GM12873 (cell line): Measurements from ENCODE around the gene KCNQ5.

Experiments used
- TF ChIP-seq, protein P1 (sequence below): IDR thresholded peaks from 2 replicates; pipeline ENCODE4 v1.5.1; 2012; ENCODE audit warnings: low read depth, mild to moderate bottlenecking, moderate library complexity, low read length, control low read depth; ENCODE audit not compliant: insufficient read depth; ENCODE audit errors: missing control alignments

KCNQ5 gene

DNA sequence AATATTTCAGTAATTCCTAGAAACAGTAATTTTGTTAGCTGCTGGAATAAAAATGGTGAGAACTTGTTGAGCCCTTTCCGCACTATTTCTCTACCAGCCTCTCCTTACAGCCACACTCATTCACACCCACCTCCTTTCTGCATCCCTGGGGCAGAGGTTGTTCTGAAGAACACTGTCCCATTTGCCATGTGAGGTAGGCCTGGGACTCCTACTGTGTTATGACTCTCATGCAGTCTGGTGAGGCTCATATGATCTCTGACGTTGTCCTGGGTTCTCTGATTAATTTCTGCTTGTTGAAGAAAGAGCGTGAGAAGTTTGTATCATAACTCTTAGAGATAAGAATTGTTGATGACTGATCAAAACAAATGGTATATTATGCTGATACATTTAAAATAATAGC, 4.1 kb upstream of the KCNQ5 start:
- TF ChIP-seq, protein P1, sequence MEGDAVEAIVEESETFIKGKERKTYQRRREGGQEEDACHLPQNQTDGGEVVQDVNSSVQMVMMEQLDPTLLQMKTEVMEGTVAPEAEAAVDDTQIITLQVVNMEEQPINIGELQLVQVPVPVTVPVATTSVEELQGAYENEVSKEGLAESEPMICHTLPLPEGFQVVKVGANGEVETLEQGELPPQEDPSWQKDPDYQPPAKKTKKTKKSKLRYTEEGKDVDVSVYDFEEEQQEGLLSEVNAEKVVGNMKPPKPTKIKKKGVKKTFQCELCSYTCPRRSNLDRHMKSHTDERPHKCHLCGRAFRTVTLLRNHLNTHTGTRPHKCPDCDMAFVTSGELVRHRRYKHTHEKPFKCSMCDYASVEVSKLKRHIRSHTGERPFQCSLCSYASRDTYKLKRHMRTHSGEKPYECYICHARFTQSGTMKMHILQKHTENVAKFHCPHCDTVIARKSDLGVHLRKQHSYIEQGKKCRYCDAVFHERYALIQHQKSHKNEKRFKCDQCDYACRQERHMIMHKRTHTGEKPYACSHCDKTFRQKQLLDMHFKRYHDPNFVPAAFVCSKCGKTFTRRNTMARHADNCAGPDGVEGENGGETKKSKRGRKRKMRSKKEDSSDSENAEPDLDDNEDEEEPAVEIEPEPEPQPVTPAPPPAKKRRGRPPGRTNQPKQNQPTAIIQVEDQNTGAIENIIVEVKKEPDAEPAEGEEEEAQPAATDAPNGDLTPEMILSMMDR, result no peak

DNA sequence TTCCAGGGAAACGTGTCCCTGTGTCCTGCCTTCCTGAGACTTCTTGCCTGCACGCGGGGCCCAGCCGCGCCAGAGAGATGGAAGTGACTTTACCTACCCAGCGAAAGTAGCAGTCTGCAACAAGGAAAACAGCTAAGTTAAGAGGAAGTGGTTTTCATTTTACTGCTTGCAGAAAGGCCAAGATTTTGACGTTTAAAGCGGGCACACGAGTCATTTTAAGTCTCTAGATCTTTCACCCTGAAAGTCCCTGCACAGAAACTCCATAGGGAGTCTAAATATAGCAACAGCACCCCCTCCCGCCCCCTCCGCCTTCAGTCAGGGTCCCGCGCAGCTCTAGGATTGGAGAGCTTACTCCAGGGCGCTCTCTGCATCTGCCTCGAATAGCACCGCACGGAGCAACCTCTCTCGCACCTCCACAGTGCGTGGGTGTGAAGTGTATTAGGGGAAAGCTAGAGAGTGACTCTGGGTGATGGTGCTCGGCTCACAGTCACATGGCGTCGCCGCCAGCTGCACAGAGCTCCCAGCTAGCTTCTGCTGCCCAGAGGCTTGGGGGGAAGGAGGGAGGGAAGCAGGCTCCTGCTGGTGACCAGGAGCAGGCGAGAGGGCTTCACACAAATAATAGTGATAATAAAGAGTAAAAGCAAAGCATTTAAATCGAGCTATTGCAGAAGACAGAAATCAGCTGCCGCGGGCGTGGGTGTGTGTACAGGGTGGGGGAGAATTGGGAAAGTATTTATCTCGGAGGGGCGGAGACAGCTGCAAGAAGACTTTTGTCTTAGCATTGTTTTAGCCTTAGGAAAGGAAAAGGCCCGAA, 1.8 kb upstream of the KCNQ5 start:
- TF ChIP-seq, protein P1, result no peak

DNA sequence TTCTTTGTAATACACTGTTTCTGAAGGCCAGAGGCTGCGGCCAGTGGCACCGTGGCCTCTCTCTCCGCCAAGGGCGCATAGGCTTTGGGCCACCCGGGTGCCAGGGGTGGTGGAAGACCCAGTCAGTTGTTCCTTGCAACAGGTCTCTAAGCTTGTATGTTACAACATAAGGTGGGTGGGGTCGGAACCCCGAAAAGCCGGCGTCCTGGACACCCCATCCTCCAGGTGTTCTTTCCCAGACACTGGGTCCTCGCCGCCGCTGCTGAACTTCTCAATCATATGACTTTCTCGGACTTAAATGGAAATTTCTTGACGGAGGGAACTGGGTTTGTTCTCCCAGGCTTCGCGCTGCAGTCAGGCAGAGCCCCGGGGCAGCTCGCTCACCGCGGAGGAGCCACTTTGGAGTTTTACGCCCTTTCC, 983 bp upstream of the KCNQ5 start:
- TF ChIP-seq, protein P1, result no peak

DNA sequence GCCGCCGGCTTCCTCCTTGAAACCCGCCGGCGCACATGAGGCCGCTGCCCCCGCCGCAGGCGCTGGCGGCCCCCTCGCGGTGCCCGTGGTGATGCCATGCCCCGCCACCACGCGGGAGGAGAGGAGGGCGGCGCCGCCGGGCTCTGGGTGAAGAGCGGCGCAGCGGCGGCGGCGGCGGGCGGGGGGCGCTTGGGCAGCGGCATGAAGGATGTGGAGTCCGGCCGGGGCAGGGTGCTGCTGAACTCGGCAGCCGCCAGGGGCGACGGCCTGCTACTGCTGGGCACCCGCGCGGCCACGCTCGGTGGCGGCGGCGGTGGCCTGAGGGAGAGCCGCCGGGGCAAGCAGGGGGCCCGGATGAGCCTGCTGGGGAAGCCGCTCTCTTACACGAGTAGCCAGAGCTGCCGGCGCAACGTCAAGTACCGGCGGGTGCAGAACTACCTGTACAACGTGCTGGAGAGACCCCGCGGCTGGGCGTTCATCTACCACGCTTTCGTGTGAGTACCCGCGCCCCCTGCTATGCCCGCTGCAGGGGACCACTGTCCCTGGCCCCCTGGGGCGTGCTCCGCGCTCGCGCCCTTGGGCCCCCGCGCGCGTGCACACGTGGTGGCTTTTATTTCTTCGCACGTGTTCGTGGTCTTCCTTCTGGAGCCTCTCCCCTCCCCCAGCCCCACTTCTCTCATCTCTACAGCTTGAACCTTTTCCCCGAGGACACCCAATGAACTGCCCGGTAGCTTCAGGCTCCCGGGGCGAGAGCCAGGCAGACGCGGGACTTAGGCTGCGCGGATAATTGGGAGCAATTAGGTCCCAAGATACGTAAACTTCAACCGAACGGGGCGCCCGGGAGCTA, 453 bp downstream of the KCNQ5 start:
- TF ChIP-seq, protein P1, result peak; percentile 22

DNA sequence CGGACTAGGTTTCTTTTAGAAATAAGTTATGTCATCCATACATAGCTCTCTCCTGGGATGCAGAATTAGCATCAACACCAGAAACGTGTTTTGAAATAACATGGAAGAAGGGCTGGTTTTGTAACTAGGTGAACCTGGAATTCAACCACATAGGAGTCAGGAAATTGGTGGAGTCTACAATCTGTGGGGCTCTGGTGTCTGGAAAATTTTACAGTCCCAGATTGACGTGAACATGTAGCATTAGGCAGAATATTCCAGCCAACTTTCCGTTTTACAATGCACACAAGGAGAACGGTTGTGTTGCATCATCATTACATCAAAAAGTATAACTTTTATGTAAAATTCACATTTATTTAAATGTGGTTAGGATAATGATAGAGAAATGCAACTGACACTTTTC, 1.9 kb downstream of the KCNQ5 start:
- TF ChIP-seq, protein P1, result no peak

DNA sequence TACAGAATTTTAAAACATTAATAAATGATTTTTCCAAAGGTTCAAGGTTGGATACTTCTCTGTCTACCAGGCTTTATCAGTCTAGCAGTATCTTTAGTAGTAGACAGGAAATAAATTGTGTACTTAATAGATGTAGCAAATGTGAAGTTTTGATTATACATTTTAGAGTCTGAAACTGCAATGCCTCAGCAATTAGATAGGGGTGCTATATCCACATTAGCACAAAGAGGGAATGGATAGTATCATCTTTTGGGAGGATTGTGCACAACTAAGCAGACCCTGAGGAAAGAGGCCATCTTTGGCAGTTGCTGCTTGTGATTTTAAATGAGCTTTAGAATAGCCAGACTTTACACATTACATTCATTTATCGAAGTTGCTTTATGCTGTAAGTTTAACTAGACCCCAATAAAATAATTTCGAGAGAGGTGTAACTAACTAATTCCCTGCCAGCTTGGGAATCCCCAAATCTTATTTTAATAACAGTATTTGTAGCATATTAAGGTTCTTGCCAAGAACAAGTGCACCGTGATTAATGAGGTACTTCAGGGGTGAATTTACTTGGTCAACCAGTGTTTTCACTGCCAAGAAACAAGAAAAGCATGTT, 2.8 kb downstream of the KCNQ5 start:
- TF ChIP-seq, protein P1, result peak; percentile 68

DNA sequence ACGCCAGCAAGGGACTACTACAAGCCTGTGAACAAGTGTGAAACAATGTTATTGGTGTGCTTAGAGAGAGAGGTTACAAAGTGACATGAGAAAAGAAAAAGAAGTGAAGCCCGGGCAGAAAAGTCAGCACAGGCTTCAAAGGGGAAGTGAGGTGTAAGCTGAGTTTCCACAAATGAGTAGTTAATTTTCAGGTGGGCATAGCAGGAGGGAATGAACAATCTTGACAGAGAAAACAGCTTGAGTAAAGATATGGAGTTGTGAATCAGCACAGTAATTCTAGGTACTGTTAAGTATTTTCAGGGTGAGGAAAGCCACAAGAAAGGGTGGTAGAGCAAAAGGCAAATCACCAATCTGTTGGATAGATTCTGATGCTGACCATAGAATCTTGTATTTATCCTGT, 4.3 kb downstream of the KCNQ5 start:
- TF ChIP-seq, protein P1, result no peak
